ENCODE data around the gene WBP2NL.

Gene WBP2NL

GRCh38 chr22:42072606-42073330, 74.2 kb downstream of the WBP2NL start:
- DNase-seq (ENCODE audit: low spot score) = no peak

GRCh38 chr22:42073621-42074041, 75.0 kb downstream of the WBP2NL start:
- DNase-seq (ENCODE audit: low spot score) = no peak

GRCh38 chr22:42074132-42074811, 75.7 kb downstream of the WBP2NL start, which contains the start of gene PHETA2:
Gene PHETA2, plus strand, starts transcription at chr22:42074248. Its CDS starts 3,046 bp downstream, at chr22:42077294.
- no peak for DNase-seq (ENCODE audit: low spot score)

GRCh38 chr22:42074846-42075676, 76.5 kb downstream of the WBP2NL start:
- DNase-seq (ENCODE audit: low spot score) = no peak

- DNase-seq (ENCODE audit: low spot score) = no peak
These were observed 78.3 kb downstream of the WBP2NL start for GRCh38 chr22:42076764-42077485.

- DNase-seq (ENCODE audit: low spot score) = no peak
These were observed 79.0 kb downstream of the WBP2NL start for GRCh38 chr22:42077486-42078125.
